DND-41 (cell line): ENCODE measurements around the gene RNF182.

Source experiments
- EZH2 ChIP-seq: IDR thresholded peaks from 3 replicates; pipeline ENCODE4 v1.6.1; 2012; ENCODE audit warnings: borderline replicate concordance, low read depth, mild to moderate bottlenecking, moderate library complexity, low read length, inconsistent platforms; ENCODE audit not compliant: severe bottlenecking
- TF ChIP-seq, protein P1 (sequence below): IDR thresholded peaks from 2 replicates; pipeline ENCODE4 v1.5.1; 2012; ENCODE audit warnings: borderline replicate concordance, low read length, moderate library complexity, mild to moderate bottlenecking; ENCODE audit not compliant: poor library complexity, severe bottlenecking; ENCODE audit errors: extremely low read depth

DNA sequence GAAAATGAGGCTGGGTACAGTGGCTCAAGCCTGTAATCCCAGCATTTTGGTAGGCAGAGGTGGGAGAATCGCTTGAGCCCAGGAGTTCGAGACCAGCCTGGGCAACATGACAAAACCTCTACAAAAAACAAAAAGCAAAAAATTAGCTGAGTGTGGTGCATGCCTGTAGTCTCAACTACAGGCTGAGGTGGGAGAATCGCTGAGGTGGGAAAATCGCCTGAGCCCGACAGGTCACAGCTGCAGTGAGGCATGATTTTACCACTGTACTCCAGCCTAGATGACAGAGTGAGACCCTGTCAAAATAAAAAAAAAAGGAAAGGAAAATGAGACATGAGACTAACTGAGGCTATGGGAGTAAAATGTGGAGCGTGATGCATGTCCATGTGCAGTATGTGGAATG is 104.9 kb downstream of the RNF182 start:
- TF ChIP-seq, protein P1, sequence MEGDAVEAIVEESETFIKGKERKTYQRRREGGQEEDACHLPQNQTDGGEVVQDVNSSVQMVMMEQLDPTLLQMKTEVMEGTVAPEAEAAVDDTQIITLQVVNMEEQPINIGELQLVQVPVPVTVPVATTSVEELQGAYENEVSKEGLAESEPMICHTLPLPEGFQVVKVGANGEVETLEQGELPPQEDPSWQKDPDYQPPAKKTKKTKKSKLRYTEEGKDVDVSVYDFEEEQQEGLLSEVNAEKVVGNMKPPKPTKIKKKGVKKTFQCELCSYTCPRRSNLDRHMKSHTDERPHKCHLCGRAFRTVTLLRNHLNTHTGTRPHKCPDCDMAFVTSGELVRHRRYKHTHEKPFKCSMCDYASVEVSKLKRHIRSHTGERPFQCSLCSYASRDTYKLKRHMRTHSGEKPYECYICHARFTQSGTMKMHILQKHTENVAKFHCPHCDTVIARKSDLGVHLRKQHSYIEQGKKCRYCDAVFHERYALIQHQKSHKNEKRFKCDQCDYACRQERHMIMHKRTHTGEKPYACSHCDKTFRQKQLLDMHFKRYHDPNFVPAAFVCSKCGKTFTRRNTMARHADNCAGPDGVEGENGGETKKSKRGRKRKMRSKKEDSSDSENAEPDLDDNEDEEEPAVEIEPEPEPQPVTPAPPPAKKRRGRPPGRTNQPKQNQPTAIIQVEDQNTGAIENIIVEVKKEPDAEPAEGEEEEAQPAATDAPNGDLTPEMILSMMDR, result no peak
- no peak for TF ChIP-seq EZH2
